MM.1S (cell line): ENCODE data around the gene TP63.

Experiments used
- CTCF ChIP-seq: fragments of 300-600 bp; sonication (generic); IDR thresholded peaks from 2 replicates; pipeline ENCODE4 v1.5.1; 2016; ENCODE audit warnings: antibody characterized with exemption, low read length, mixed read lengths
- EZH2phosphoT487 ChIP-seq: fragments of 300-600 bp; sonication (generic); IDR thresholded peaks from 2 replicates; pipeline ENCODE4 v1.6.1; 2018; ENCODE audit warnings: antibody characterized with exemption, low read length

- no peak for TF ChIP-seq CTCF
- TF ChIP-seq EZH2phosphoT487 = no peak
Observed at GRCh38 chr3:189737619-189738018, 106.4 kb downstream of the TP63 start.
